ENCODE measurements around the gene CMSS1. TPM values are rescaled to one million over a fixed set of nuclear protein-coding genes. Genes with fewer than 3 reads are reported as not detected.

Gene CMSS1
- polyA plus RNA-seq, 2 of the 4 experiments (the other 2 are of a cell fraction) = 61.1 to 62.9 TPM

GRCh38 chr3:99848433-99848832, 30.8 kb downstream of the CMSS1 start:
- WGBS (ENCODE audit: missing lambda C conversion rate) = 93% methylated on average over 6 of the region's 6 CpGs
- Histone ChIP-seq H3K4me1 (no peaks in the 10 kb centered on the region; the same call in 2 of the 3 replicates), H3K27ac (no peak overlapping the region), H3K4me3 (no peak overlapping the region), H3K4me2 (no peak overlapping the region), H3K9me3 (no peaks in the 10 kb centered on the region)
- ChIA-PET CTCF (interaction anchor here (3.5 kb wide), 1 partner anchor 406 kb away, joined by 18 read pairs; no protein-coding TSS in a partner anchor), POLR2A (no interaction called here)
- DNase-seq (ENCODE audit: low read depth in 1 of 2, low spot score in 1 of 2) = no peak
- no peak for TF ChIP-seq RCOR1 (IDR thresholded peaks at IDR 0.05; ENCODE audit: low read depth, low read length)
- no peak for TF ChIP-seq ZC3H11A (IDR thresholded peaks at IDR 0.05)
- TF ChIP-seq MAX (IDR thresholded peaks at IDR 0.05) = no peak
- TF ChIP-seq NR3C1 (IDR thresholded peaks at IDR 0.05) = no peak
- TF ChIP-seq FOSB (CRISPR knock-in tag; IDR thresholded peaks at IDR 0.05) = no peak
- TF ChIP-seq HOXB5 (CRISPR knock-in tag; IDR thresholded peaks at IDR 0.05) = no peak
- no peak for TF ChIP-seq EHMT2 (IDR thresholded peaks at IDR 0.05; ENCODE audit: low read depth)
- FAIRE-seq = no peak
- ATAC-seq = no peak

DNA sequence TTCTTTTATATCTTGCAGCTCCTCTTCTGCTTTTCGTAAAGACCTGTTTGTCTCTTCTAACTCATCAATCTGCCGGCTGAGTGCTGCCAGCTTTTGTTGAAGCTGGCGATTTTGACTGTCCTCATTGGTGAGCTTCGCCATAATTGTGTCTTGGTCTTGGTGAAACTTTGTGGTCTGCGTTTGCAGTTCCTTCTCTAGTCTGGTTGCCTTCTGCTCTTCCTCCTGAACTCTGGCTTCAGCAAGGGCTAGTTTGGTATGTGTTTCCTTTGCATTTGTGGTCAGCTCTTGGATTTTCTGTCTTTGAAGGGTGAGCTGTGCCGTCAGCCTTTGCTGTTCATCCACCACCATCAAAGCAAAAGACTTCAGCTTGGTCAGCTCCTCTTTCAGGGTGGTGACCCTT, 32.9 kb downstream of the CMSS1 start:
- TF ChIP-seq ZFP36 (IDR thresholded peaks at IDR 0.05; ENCODE audit: borderline replicate concordance, partially characterized antibody) (no peak), HOXB13 (CRISPR knock-in tag; IDR thresholded peaks at IDR 0.05; ENCODE audit: low read depth) (no peak), CBX2 (IDR thresholded peaks at IDR 0.05; ENCODE audit: borderline replicate concordance, low read depth) (no peak)
- Histone ChIP-seq H3K4me3 (no peak overlapping the region), H3K27ac (no peak overlapping the region), H3K9me3 (no peaks in the 10 kb centered on the region), H3K4me2 (no peak overlapping the region), H3K4me1 (no peaks in the 10 kb centered on the region)
- WGBS (ENCODE audit: missing lambda C conversion rate) = 89% methylated on average over 6 of the region's 6 CpGs
- ATAC-seq = no peak
- ChIA-PET CTCF (interaction anchor here (0.9 to 3.5 kb wide), 4 partner anchors 9 to 404 kb away, joined by 3 to 18 read pairs (median 4); no protein-coding TSS in a partner anchor), POLR2A (interaction anchor here (1.0 to 1.5 kb wide), 2 partner anchors 26 to 410 kb away, joined by 3 read pairs; partner anchors contain the start of gene TBC1D23)
- no peak for FAIRE-seq
- DNase-seq (ENCODE audit: low read depth in 1 of 2, low spot score in 1 of 2) = no peak

- DNase-seq (ENCODE audit: low read depth in 1 of 2, low spot score in 1 of 2) (no peak), FAIRE-seq (no peak), ATAC-seq (no peak)
- Histone ChIP-seq H3K4me1 (no peaks in the 10 kb centered on the region), H3K27ac (no peak overlapping the region), H3K4me2 (no peak overlapping the region), H3K4me3 (no peak overlapping the region), H3K9me3 (no peaks in the 10 kb centered on the region)
- ChIA-PET CTCF (no interaction called here), POLR2A (no interaction called here)
- WGBS (ENCODE audit: missing lambda C conversion rate) = 85% methylated on average over 1 of the region's 1 CpG
- TF ChIP-seq EHMT2 (IDR thresholded peaks at IDR 0.05; ENCODE audit: low read depth) = no peak
Observed at GRCh38 chr3:99851955-99852354, 34.3 kb downstream of the CMSS1 start.

DNA sequence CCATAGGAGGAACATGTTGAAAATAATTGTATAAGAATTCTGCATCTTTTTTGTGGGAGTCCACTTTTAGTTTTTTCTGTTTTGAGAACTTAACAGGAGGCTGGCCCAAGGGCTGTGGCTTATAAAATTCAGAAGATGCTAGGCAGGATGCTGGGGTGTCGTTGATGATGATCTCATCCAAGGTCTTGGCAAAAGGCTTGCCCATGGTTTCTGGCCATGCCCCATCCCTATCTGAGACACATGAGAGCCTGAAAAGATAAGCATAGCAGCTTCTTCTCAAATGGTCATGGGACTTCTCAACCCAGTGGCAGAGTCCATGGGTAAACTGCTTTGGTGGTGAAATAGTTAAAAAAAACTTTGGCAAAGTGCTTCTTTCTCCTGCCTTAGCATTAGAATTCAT, 35.2 kb downstream of the CMSS1 start:
- no peak overlapping the region for H3K27ac ChIP-seq
- no peak for TF ChIP-seq TP53 (CRISPR knock-in tag; IDR thresholded peaks at IDR 0.05)
- TF ChIP-seq, protein P1, sequence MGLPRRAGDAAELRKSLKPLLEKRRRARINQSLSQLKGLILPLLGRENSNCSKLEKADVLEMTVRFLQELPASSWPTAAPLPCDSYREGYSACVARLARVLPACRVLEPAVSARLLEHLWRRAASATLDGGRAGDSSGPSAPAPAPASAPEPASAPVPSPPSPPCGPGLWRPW (IDR thresholded peaks at IDR 0.05) = no peak
- TF ChIP-seq HOXB5 (CRISPR knock-in tag; IDR thresholded peaks at IDR 0.05) = no peak
- no peak for TF ChIP-seq PHF8 (IDR thresholded peaks at IDR 0.05; ENCODE audit: borderline replicate concordance, low read depth)
- no peak for TF ChIP-seq MYC (IDR thresholded peaks at IDR 0.05; ENCODE audit: borderline replicate concordance, low read length)
- TF ChIP-seq FOSB (CRISPR knock-in tag; IDR thresholded peaks at IDR 0.05) = no peak
- TF ChIP-seq SREBF2 (IDR thresholded peaks at IDR 0.05) = no peak
- no peak for TF ChIP-seq HEYL (CRISPR knock-in tag; IDR thresholded peaks at IDR 0.05)
- TF ChIP-seq EHMT2 (IDR thresholded peaks at IDR 0.05; ENCODE audit: low read depth) = no peak
- no peak for TF ChIP-seq ZSCAN20 (CRISPR knock-in tag; IDR thresholded peaks at IDR 0.05)
- TF ChIP-seq ZFP36 (IDR thresholded peaks at IDR 0.05; ENCODE audit: borderline replicate concordance, partially characterized antibody) = no peak
- ChIA-PET CTCF (no interaction called here), POLR2A (no interaction called here)
- H3K4me3 ChIP-seq = no peak overlapping the region
- H3K9me3 ChIP-seq = no peaks in the 10 kb centered on the region
- no peak overlapping the region for H3K4me2 ChIP-seq
- ATAC-seq (no peak), FAIRE-seq (no peak), DNase-seq (ENCODE audit: low read depth in 1 of 2, low spot score in 1 of 2) (no peak)
- 94% methylated on average over 1 of the region's 1 CpG for WGBS (ENCODE audit: missing lambda C conversion rate)
- H3K4me1 ChIP-seq = 0 out of 3 replicates have a peak, but pooled peaks cover 4% of the 10 kb centered on the region

All from A549 (cell line).